SK-N-SH (cell line): ENCODE results near the gene ZNF441.

ENCODE experiments used
- CHD2 ChIP-seq: fragments of 150-350 bp; IDR thresholded peaks from 2 replicates; pipeline ENCODE4 v1.6.1; 2018; ENCODE audit warnings: low read length; ENCODE audit not compliant: partially characterized antibody
- CTCF ChIP-seq: fragments of 200-600 bp; sonication (generic); IDR thresholded peaks from 2 replicates; pipeline ENCODE4 v1.6.1; 2017; ENCODE audit warnings: antibody characterized with exemption, mild to moderate bottlenecking, moderate library complexity
- GABPA ChIP-seq: IDR thresholded peaks from 2 replicates; pipeline ENCODE4 v1.4.0; 2012; ENCODE audit warnings: low read depth, mild to moderate bottlenecking
- MEF2A ChIP-seq: IDR thresholded peaks from 2 replicates; pipeline ENCODE4 v1.4.0; 2012; ENCODE audit warnings: low read depth, borderline replicate concordance
- USF1 ChIP-seq: IDR thresholded peaks from 2 replicates; pipeline ENCODE4 v1.4.0; 2012; ENCODE audit warnings: low read depth, borderline replicate concordance
- TF ChIP-seq, protein P1 (sequence below): IDR thresholded peaks from 2 replicates; pipeline ENCODE4 v1.6.1; 2012; ENCODE audit warnings: mild to moderate bottlenecking, low read depth, low read length, moderate library complexity

DNA sequence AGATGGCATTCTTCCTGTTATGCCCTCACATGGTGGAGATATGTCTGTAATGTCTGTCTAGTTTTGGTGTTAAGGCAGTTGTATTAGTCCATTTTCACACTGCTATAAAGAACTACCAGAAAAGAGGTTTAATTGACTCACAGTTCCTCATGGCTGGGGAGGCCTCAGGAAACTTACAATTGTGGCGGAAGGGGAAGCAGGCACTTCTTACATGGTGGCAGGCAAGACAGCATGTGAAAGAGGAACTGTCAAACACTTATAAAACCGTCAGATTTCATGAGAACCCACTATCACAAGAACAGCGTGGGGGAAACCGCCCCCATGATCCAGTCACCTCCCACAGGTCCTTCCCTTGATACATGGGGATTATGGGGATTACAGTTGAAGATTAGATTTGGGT, 3.2 kb downstream of the ZNF441 start:
- no peak for TF ChIP-seq GABPA
- TF ChIP-seq CHD2 = no peak
- TF ChIP-seq MEF2A = no peak
- no peak for TF ChIP-seq CTCF
- TF ChIP-seq USF1 = no peak
- TF ChIP-seq, protein P1, sequence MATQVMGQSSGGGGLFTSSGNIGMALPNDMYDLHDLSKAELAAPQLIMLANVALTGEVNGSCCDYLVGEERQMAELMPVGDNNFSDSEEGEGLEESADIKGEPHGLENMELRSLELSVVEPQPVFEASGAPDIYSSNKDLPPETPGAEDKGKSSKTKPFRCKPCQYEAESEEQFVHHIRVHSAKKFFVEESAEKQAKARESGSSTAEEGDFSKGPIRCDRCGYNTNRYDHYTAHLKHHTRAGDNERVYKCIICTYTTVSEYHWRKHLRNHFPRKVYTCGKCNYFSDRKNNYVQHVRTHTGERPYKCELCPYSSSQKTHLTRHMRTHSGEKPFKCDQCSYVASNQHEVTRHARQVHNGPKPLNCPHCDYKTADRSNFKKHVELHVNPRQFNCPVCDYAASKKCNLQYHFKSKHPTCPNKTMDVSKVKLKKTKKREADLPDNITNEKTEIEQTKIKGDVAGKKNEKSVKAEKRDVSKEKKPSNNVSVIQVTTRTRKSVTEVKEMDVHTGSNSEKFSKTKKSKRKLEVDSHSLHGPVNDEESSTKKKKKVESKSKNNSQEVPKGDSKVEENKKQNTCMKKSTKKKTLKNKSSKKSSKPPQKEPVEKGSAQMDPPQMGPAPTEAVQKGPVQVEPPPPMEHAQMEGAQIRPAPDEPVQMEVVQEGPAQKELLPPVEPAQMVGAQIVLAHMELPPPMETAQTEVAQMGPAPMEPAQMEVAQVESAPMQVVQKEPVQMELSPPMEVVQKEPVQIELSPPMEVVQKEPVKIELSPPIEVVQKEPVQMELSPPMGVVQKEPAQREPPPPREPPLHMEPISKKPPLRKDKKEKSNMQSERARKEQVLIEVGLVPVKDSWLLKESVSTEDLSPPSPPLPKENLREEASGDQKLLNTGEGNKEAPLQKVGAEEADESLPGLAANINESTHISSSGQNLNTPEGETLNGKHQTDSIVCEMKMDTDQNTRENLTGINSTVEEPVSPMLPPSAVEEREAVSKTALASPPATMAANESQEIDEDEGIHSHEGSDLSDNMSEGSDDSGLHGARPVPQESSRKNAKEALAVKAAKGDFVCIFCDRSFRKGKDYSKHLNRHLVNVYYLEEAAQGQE = no peak
